Measurements from ENCODE around the gene SLC25A25.
"Not testable (repeated sequence)": the region's sequence is repeated elsewhere in the genome, so short reads cannot be mapped to it uniquely, and the experiment has no call there.

Gene SLC25A25

GRCh38 chr9:128124873-128125579 lies 57.0 kb downstream of the SLC25A25 start:
- DNase-seq (ENCODE audit: low spot score) = peak; percentile 25

- no peak for DNase-seq (ENCODE audit: low spot score)
Measured at GRCh38 chr9:128125580-128126354, 57.7 kb downstream of the SLC25A25 start.

- DNase-seq (ENCODE audit: low spot score) = peak; percentile 71
Measured at GRCh38 chr9:128127568-128127989, 59.5 kb downstream of the SLC25A25 start, which contains the start of gene PTGES2. PTGES2 (minus strand) TSS chr9:128127729; CDS start chr9:128127717, 12 bp downstream.

- DNase-seq (ENCODE audit: low spot score) = peak; percentile 86
Measured at GRCh38 chr9:128127990-128128835, 60.2 kb downstream of the SLC25A25 start.

- no peak for DNase-seq (ENCODE audit: low spot score)
Measured at GRCh38 chr9:128128836-128129590, 61.0 kb downstream of the SLC25A25 start.

GRCh38 chr9:128129976-128130590 lies 62.1 kb downstream of the SLC25A25 start:
- DNase-seq (ENCODE audit: low spot score) = not testable (repeated sequence)

GRCh38 chr9:128130651-128131050 lies 62.6 kb downstream of the SLC25A25 start:
- DNase-seq (ENCODE audit: low spot score) = not testable (repeated sequence)

- not testable (repeated sequence) for DNase-seq (ENCODE audit: low spot score)
Measured at GRCh38 chr9:128131346-128131745, 63.3 kb downstream of the SLC25A25 start.

GRCh38 chr9:128132139-128132538 lies 64.1 kb downstream of the SLC25A25 start:
- not testable (repeated sequence) for DNase-seq (ENCODE audit: low spot score)

GRCh38 chr9:128135561-128135960 lies 67.5 kb downstream of the SLC25A25 start:
- not testable (repeated sequence) for DNase-seq (ENCODE audit: low spot score)

- DNase-seq (ENCODE audit: low spot score) = no peak
Measured at GRCh38 chr9:128136816-128137793, 69.1 kb downstream of the SLC25A25 start.

- no peak for DNase-seq (ENCODE audit: low spot score)
Measured at GRCh38 chr9:128138001-128138400, 70.0 kb downstream of the SLC25A25 start.

- DNase-seq (ENCODE audit: low spot score) = no peak
Measured at GRCh38 chr9:128139621-128140020, 71.6 kb downstream of the SLC25A25 start.

GRCh38 chr9:128141604-128142003 lies 73.6 kb downstream of the SLC25A25 start:
- DNase-seq (ENCODE audit: low spot score) = no peak

- DNase-seq (ENCODE audit: low spot score) = peak; percentile 37
Measured at GRCh38 chr9:128142061-128142460, 74.0 kb downstream of the SLC25A25 start.

- DNase-seq (ENCODE audit: low spot score) = no peak
Measured at GRCh38 chr9:128142596-128142995, 74.6 kb downstream of the SLC25A25 start.

GRCh38 chr9:128143525-128144238 lies 75.7 kb downstream of the SLC25A25 start:
- no peak for DNase-seq (ENCODE audit: low spot score)

- DNase-seq (ENCODE audit: low spot score) = no peak
Measured at GRCh38 chr9:128144239-128145181, 76.5 kb downstream of the SLC25A25 start.

Measured in CD4-positive, alpha-beta T cell treated with Interleukin-6 at 100 ng/mL for 8 hours (primary cell).